ENCODE data around the gene PXDN. TPM values are rescaled to one million over a fixed set of nuclear protein-coding genes. Genes with fewer than 3 reads are reported as not detected.

The PXDN gene
- total and polyA plus RNA-seq, 9 of the 15 experiments (the other 6 are each of a cell fraction or from before 2014, with no cell fraction given) = 0.49 TPM; not detected in 8

DNA sequence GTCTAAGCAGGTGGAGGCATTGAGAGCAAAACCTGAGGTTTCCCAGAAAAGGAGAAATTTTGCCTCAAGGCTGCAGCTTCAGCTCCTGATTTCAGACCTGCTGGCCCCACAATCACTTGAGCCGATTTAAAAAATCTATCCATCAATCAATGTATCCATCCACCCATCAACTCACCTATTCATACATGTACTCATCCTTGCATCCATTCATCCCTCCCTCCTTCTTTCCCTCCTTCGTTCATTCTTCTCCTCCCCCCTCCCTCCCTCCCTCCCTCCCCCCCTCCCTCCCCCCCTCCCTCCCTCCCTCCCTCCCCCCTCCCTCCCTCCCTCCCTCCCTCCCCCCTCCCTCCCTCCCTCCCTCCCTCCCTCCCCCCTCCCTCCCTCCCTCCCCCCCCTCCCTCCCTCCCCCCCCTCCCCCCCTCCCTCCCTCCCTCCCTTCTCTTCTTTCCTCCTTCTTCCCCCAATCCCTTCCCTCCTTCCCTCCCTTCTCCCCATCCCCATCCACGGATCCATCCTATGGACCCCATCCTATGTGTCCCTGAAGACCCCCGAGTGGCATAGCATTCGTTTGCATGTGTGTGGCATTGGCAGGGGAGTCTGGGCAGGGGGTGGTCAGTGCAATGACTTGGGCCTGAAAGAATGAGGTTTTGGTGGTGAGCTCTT is 6.1 kb upstream of the PXDN start:
- in situ Hi-C loops (cut with MboI) = no loop called here
- H4K20me1 ChIP-seq (replicated peaks; ENCODE audit: control insufficient read depth, insufficient read depth, low read length) = no peaks in the 10 kb centered on the region; the same call in 1 of the 2 replicates
- WGBS (ENCODE audit: insufficient coverage, low coverage, missing lambda C conversion rate) = 18% methylated on average over 3 of the region's 5 CpGs

DNA sequence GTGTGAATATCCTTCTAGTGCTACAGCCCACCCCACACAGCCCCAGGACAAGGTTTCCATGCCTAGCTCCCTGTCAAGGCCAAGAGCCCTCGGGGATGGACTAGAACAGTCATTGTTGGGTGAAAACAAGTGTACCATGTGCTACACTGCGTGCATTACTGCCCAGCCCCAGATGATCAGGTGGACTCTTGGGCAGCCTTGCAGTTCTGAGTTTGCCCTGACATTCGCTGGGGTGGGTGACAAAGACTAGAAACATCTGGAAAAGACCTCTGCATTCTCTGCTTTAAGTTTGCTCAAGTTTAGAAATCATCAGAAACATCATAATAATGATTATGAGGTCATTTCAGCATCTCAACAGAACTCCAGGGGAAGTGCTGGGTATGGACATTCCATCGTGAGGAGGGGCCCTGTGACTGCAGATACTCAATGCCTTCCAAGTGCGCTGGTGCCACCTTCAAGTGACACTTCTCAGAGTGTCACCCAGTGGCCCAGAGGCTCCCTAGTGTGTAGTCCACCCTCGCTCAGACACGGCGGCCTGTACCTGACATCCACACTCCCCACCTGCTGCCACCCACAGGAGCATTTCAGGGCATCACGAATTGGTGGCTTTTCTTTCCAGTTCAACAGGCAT is 5.3 kb upstream of the PXDN start:
- TF ChIP-seq, protein P1, sequence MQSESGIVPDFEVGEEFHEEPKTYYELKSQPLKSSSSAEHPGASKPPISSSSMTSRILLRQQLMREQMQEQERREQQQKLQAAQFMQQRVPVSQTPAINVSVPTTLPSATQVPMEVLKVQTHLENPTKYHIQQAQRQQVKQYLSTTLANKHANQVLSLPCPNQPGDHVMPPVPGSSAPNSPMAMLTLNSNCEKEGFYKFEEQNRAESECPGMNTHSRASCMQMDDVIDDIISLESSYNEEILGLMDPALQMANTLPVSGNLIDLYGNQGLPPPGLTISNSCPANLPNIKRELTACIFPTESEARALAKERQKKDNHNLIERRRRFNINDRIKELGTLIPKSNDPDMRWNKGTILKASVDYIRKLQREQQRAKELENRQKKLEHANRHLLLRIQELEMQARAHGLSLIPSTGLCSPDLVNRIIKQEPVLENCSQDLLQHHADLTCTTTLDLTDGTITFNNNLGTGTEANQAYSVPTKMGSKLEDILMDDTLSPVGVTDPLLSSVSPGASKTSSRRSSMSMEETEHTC (IDR thresholded peaks at IDR 0.05) = no peak
- TF ChIP-seq GATA2 (CRISPR knock-in tag; IDR thresholded peaks at IDR 0.05) (no peak), SMARCA5 (IDR thresholded peaks at IDR 0.05) (no peak), ZNF23 (CRISPR knock-in tag; IDR thresholded peaks at IDR 0.05) (no peak)
- Histone ChIP-seq H3K36me3 (ENCODE audit: control insufficient read depth, insufficient read depth, low read length) (no peaks in the 10 kb centered on the region), H3K9ac (ENCODE audit: insufficient read depth in 1 of 2, low read depth in 2 of 2, low read length in 2 of 2) (no peak overlapping the region), H3K79me2 (ENCODE audit: control insufficient read depth, insufficient read depth, low read length) (no peaks in the 10 kb centered on the region), H3K4me1 (replicated peaks in 1 of 2; ENCODE audit: control insufficient read depth in 2 of 2, insufficient read depth in 2 of 2, low read length in 2 of 2) (no peaks in the 10 kb centered on the region), H3K9me1 (ENCODE audit: control insufficient read depth, insufficient read depth, low read length) (no peaks in the 10 kb centered on the region), H3K27me3 (ENCODE audit: control insufficient read depth in 2 of 2, insufficient read depth in 2 of 2, low read length in 2 of 2) (peaks cover 0 to 12% of the 10 kb centered on the region in 2 experiments; a peak in 2 of 5 replicates), H3K4me3 (no peak overlapping the region), H2AFZ (ENCODE audit: low read depth, low read length) (no peak overlapping the region), H4K20me1 (replicated peaks; ENCODE audit: control insufficient read depth, insufficient read depth, low read length) (no peaks in the 10 kb centered on the region; the same call in 1 of the 2 replicates), H3K9me3 (replicated peaks; ENCODE audit: control insufficient read depth, insufficient read depth, low read depth, low read length) (no peaks in the 10 kb centered on the region), H3K27ac (ENCODE audit: extremely low read depth, low read depth, low read length) (no peak overlapping the region), H3K4me2 (ENCODE audit: insufficient read depth, low read length) (no peak overlapping the region)
- ChIA-PET CTCF (ENCODE audit: low intra/inter-chr PET ratio) (interaction anchor here (0.5 kb wide), 1 partner anchor 71 kb away, joined by 3 read pairs; no protein-coding TSS in a partner anchor), POLR2A (no interaction called here)
- 6% methylated on average over 8 of the region's 9 CpGs for WGBS (ENCODE audit: insufficient coverage, low coverage, missing lambda C conversion rate)
- DNase-seq (ENCODE audit: extremely low read depth in 1 of 4, low spot score in 3 of 4) (no peak), ATAC-seq (no peak), FAIRE-seq (no peak)
- no TSS peak for BruUV-seq (replicated peaks)
- intact Hi-C loops (cut with micrococcal nuclease) (no loop called here), in situ Hi-C loops (cut with MboI) (no loop called here)

More for the DNA sequence above, 6.1 kb upstream of the PXDN start:
- Histone ChIP-seq H3K4me3 (no peak overlapping the region), H2AFZ (ENCODE audit: low read depth, low read length) (no peak overlapping the region), H3K9me3 (replicated peaks; ENCODE audit: control insufficient read depth, insufficient read depth, low read depth, low read length) (no peaks in the 10 kb centered on the region), H3K27me3 (ENCODE audit: control insufficient read depth in 2 of 2, insufficient read depth in 2 of 2, low read length in 2 of 2) (peaks cover 0 to 18% of the 10 kb centered on the region in 2 experiments; a peak in 3 of 5 replicates), H3K9me1 (ENCODE audit: control insufficient read depth, insufficient read depth, low read length) (no peaks in the 10 kb centered on the region), H3K79me2 (ENCODE audit: control insufficient read depth, insufficient read depth, low read length) (no peaks in the 10 kb centered on the region), H3K27ac (ENCODE audit: extremely low read depth, low read depth, low read length) (no peak overlapping the region), H3K4me1 (replicated peaks in 1 of 2; ENCODE audit: control insufficient read depth in 2 of 2, insufficient read depth in 2 of 2, low read length in 2 of 2) (no peaks in the 10 kb centered on the region), H3K4me2 (ENCODE audit: insufficient read depth, low read length) (no peak overlapping the region), H3K9ac (ENCODE audit: insufficient read depth in 1 of 2, low read depth in 2 of 2, low read length in 2 of 2) (no peak overlapping the region), H3K36me3 (ENCODE audit: control insufficient read depth, insufficient read depth, low read length) (no peaks in the 10 kb centered on the region)
- POLR2A ChIA-PET = no interaction called here
- TF ChIP-seq KLF10 (CRISPR knock-in tag; IDR thresholded peaks at IDR 0.05) = no peak
- peak; percentile 65 for TF ChIP-seq PCBP2 (IDR thresholded peaks at IDR 0.05; ENCODE audit: low read depth, low read length, poor library complexity, severe bottlenecking)
- BruUV-seq (replicated peaks) = no TSS peak
- DNase-seq (ENCODE audit: extremely low read depth in 1 of 4, low spot score in 3 of 4) (no peak), FAIRE-seq (no peak), ATAC-seq (no peak)
- intact Hi-C loops (cut with micrococcal nuclease) = no loop called here
- CTCF ChIA-PET (ENCODE audit: low intra/inter-chr PET ratio) = no interaction called here

Measured in K562 (cell line).